ENCODE measurements around the gene HS3ST5.

- TF ChIP-seq, protein P1, sequence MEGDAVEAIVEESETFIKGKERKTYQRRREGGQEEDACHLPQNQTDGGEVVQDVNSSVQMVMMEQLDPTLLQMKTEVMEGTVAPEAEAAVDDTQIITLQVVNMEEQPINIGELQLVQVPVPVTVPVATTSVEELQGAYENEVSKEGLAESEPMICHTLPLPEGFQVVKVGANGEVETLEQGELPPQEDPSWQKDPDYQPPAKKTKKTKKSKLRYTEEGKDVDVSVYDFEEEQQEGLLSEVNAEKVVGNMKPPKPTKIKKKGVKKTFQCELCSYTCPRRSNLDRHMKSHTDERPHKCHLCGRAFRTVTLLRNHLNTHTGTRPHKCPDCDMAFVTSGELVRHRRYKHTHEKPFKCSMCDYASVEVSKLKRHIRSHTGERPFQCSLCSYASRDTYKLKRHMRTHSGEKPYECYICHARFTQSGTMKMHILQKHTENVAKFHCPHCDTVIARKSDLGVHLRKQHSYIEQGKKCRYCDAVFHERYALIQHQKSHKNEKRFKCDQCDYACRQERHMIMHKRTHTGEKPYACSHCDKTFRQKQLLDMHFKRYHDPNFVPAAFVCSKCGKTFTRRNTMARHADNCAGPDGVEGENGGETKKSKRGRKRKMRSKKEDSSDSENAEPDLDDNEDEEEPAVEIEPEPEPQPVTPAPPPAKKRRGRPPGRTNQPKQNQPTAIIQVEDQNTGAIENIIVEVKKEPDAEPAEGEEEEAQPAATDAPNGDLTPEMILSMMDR (IDR thresholded peaks at IDR 0.05; ENCODE audit: insufficient read depth, low read length, poor library complexity, severe bottlenecking), result no peak
- TF ChIP-seq EZH2phosphoT487 (conservative IDR thresholded peaks at IDR 0.05; ENCODE audit: low read length), result no peak
These were observed 45.7 kb downstream of the HS3ST5 start for GRCh38 chr6:114297135-114297534.

Data from SU-DHL-6 (cell line).